ENCODE measurements around the gene CPNE5.
"Not testable (repeated sequence)": the region's sequence is repeated elsewhere in the genome, so short reads cannot be mapped to it uniquely, and the experiment has no call there.

CPNE5 gene

GRCh38 chr6:36718560-36718959 lies 120.7 kb downstream of the CPNE5 start:
- no peak for DNase-seq

GRCh38 chr6:36717871-36718540 lies 121.2 kb downstream of the CPNE5 start:
- no peak for DNase-seq

- no peak for DNase-seq
These were observed 121.9 kb downstream of the CPNE5 start for GRCh38 chr6:36717231-36717825.

GRCh38 chr6:36716476-36717093 lies 122.7 kb downstream of the CPNE5 start:
- DNase-seq, result no peak

GRCh38 chr6:36715469-36715868 lies 123.8 kb downstream of the CPNE5 start:
- DNase-seq, result no peak

GRCh38 chr6:36714511-36714910 lies 124.7 kb downstream of the CPNE5 start:
- no peak for DNase-seq

- no peak for DNase-seq
These were observed 125.4 kb downstream of the CPNE5 start for GRCh38 chr6:36713846-36714245.

- no peak for DNase-seq
These were observed 126.4 kb downstream of the CPNE5 start for GRCh38 chr6:36712816-36713215.

- no peak for DNase-seq
These were observed 132.9 kb downstream of the CPNE5 start for GRCh38 chr6:36706339-36706738.

- not testable (repeated sequence) for DNase-seq
These were observed 134.2 kb downstream of the CPNE5 start for GRCh38 chr6:36704961-36705577.

- DNase-seq, result no peak
These were observed 135.3 kb downstream of the CPNE5 start for GRCh38 chr6:36703982-36704381.

- DNase-seq, result no peak
These were observed 136.1 kb downstream of the CPNE5 start for GRCh38 chr6:36703081-36703606.

- DNase-seq, result no peak
These were observed 136.6 kb downstream of the CPNE5 start for GRCh38 chr6:36702656-36703055.

GRCh38 chr6:36701401-36701991 lies 137.7 kb downstream of the CPNE5 start:
- DNase-seq, result no peak

- DNase-seq, result no peak
These were observed 138.4 kb downstream of the CPNE5 start for GRCh38 chr6:36700831-36701230.

- DNase-seq, result no peak
These were observed 139.0 kb downstream of the CPNE5 start for GRCh38 chr6:36700071-36700812.

GRCh38 chr6:36699348-36699747 lies 139.9 kb downstream of the CPNE5 start:
- DNase-seq, result no peak

GRCh38 chr6:36698871-36699271 lies 140.4 kb downstream of the CPNE5 start:
- no peak for DNase-seq

- no peak for DNase-seq
These were observed 141.0 kb downstream of the CPNE5 start for GRCh38 chr6:36698196-36698595.

GRCh38 chr6:36697481-36697903 lies 141.8 kb downstream of the CPNE5 start, which contains the start of gene RAB44:
TSS of gene RAB44 (plus strand) at chr6:36697826. CDS start at chr6:36704236, 6,410 bp downstream.
- DNase-seq, result no peak

- DNase-seq, result no peak
These were observed 143.8 kb downstream of the CPNE5 start for GRCh38 chr6:36695414-36695813.

- no peak for DNase-seq
These were observed 144.6 kb downstream of the CPNE5 start for GRCh38 chr6:36694616-36695015.
